ENCODE data around the gene TSHZ1. TPM values are rescaled to one million over a fixed set of nuclear protein-coding genes. Genes with fewer than 3 reads are reported as not detected.

TSHZ1 gene
- total RNA-seq, 1 donor from 2014 or later, result 4.8 TPM

DNA sequence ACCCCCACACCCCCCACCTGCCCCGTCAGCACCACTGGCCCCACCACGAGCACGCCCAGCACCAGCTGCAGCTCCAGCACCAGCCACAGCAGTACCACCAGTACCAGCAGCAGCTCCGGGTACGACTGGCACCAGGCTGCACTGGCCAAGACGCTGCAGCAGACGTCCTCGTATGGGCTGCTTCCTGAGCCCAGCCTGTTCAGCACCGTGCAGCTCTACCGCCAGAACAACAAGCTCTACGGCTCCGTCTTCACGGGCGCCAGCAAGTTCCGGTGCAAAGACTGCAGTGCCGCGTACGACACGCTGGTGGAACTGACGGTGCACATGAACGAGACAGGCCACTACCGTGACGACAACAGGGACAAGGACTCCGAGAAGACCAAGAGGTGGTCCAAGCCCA lies 75.3 kb downstream of the TSHZ1 start:
- Histone ChIP-seq H3K4me3 (ENCODE audit: low read depth, low read length) (no peak overlapping the region), H3K27me3 (ENCODE audit: control insufficient read depth, insufficient read depth, low read length) (no peaks in the 10 kb centered on the region), H3K36me3 (ENCODE audit: control insufficient read depth, insufficient read depth, low read length) (no peaks in the 10 kb centered on the region)
- DNase-seq (ENCODE audit: low read depth), result no peak
- TF ChIP-seq, protein P1, sequence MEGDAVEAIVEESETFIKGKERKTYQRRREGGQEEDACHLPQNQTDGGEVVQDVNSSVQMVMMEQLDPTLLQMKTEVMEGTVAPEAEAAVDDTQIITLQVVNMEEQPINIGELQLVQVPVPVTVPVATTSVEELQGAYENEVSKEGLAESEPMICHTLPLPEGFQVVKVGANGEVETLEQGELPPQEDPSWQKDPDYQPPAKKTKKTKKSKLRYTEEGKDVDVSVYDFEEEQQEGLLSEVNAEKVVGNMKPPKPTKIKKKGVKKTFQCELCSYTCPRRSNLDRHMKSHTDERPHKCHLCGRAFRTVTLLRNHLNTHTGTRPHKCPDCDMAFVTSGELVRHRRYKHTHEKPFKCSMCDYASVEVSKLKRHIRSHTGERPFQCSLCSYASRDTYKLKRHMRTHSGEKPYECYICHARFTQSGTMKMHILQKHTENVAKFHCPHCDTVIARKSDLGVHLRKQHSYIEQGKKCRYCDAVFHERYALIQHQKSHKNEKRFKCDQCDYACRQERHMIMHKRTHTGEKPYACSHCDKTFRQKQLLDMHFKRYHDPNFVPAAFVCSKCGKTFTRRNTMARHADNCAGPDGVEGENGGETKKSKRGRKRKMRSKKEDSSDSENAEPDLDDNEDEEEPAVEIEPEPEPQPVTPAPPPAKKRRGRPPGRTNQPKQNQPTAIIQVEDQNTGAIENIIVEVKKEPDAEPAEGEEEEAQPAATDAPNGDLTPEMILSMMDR (IDR thresholded peaks at IDR 0.05; ENCODE audit: insufficient read depth, low read length, poor library complexity, severe bottlenecking), result no peak

DNA sequence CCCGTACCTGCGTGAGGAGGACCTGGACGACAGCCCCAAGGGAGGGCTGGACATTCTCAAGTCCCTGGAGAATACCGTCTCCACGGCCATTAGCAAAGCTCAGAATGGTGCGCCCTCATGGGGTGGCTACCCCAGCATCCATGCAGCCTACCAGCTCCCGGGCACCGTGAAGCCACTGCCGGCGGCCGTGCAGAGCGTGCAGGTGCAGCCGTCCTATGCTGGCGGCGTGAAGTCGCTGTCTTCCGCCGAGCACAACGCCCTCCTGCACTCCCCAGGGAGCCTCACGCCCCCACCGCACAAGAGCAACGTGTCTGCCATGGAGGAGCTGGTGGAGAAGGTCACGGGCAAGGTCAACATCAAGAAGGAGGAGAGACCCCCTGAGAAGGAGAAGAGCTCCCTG lies 76.4 kb downstream of the TSHZ1 start:
- H3K4me3 ChIP-seq (ENCODE audit: low read depth, low read length), result no peak overlapping the region
- TF ChIP-seq, protein P1 (IDR thresholded peaks at IDR 0.05; ENCODE audit: insufficient read depth, low read length, poor library complexity, severe bottlenecking), result no peak
- no peaks in the 10 kb centered on the region for H3K27me3 ChIP-seq (ENCODE audit: control insufficient read depth, insufficient read depth, low read length)
- DNase-seq (ENCODE audit: low read depth), result no peak
- H3K36me3 ChIP-seq (ENCODE audit: control insufficient read depth, insufficient read depth, low read length), result no peaks in the 10 kb centered on the region

DNA sequence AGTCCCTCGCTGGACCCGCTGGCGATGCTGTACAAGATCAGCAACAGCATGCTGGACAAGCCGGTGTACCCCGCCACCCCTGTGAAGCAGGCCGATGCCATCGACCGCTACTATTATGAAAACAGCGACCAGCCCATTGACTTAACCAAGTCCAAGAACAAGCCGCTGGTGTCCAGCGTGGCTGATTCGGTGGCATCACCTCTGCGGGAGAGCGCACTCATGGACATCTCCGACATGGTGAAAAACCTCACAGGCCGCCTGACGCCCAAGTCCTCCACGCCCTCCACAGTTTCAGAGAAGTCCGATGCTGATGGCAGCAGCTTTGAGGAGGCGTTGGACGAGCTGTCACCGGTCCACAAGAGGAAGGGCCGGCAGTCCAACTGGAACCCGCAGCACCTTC lies 77.1 kb downstream of the TSHZ1 start:
- Histone ChIP-seq H3K36me3 (ENCODE audit: control insufficient read depth, insufficient read depth, low read length) (no peaks in the 10 kb centered on the region), H3K27me3 (ENCODE audit: control insufficient read depth, insufficient read depth, low read length) (no peaks in the 10 kb centered on the region), H3K4me3 (ENCODE audit: low read depth, low read length) (no peak overlapping the region)
- no peak for DNase-seq (ENCODE audit: low read depth)
- TF ChIP-seq, protein P1 (IDR thresholded peaks at IDR 0.05; ENCODE audit: insufficient read depth, low read length, poor library complexity, severe bottlenecking), result no peak

DNA sequence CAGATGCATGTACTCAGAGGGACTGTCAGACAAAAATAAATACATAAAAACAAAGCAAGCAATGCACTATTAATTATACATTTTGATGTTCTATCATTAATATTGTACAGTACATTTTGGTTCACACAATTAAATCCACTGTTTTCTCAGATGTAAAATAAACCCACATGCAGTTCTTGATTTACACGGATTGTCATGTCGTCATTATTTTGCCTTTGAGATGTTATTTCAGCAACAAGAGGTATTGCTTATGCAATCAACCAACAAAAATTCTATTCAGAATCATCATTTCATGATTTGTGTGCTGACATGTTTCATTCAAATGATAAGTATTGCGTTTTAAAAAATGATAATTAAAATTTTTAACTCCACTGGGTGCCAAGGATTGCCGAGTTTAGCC lies 79.2 kb downstream of the TSHZ1 start:
- no peak for DNase-seq (ENCODE audit: low read depth)
- Histone ChIP-seq H3K36me3 (ENCODE audit: control insufficient read depth, insufficient read depth, low read length) (no peaks in the 10 kb centered on the region), H3K4me3 (ENCODE audit: low read depth, low read length) (no peak overlapping the region), H3K27me3 (ENCODE audit: control insufficient read depth, insufficient read depth, low read length) (no peaks in the 10 kb centered on the region)
- TF ChIP-seq, protein P1 (IDR thresholded peaks at IDR 0.05; ENCODE audit: insufficient read depth, low read length, poor library complexity, severe bottlenecking), result no peak

DNA sequence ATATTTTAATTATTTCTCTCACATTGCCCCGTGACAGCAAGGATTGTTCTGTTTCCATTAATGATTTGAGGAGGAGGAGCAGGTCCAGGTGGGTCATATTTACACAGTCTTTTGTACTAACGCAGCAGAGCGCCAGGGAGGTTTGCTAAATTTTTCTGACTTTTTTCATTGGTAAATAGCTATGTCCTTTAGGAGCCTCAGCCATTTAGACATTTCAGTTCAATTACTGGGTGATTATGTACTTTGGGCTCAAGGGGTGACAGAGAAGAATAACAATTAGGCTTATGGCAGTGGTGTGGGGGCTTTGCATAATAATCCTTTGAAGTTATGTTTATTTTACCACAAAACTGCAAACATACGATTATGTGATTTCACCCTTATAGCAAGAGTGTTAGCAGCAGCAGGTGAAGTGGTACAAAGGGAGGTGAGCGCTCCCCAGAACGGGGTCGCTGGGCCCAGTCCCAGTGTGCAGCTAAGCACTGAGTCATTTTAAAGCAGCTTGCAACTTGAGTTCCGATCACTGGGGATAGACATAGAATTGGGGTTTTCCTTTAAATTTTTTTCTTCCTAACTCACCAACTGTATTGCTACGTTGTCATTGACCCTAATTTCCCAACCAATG lies 80.3 kb downstream of the TSHZ1 start:
- Histone ChIP-seq H3K27me3 (ENCODE audit: control insufficient read depth, insufficient read depth, low read length) (no peaks in the 10 kb centered on the region), H3K4me3 (ENCODE audit: low read depth, low read length) (no peak overlapping the region), H3K36me3 (ENCODE audit: control insufficient read depth, insufficient read depth, low read length) (no peaks in the 10 kb centered on the region)
- DNase-seq (ENCODE audit: low read depth), result no peak
- TF ChIP-seq, protein P1 (IDR thresholded peaks at IDR 0.05; ENCODE audit: insufficient read depth, low read length, poor library complexity, severe bottlenecking), result no peak

DNA sequence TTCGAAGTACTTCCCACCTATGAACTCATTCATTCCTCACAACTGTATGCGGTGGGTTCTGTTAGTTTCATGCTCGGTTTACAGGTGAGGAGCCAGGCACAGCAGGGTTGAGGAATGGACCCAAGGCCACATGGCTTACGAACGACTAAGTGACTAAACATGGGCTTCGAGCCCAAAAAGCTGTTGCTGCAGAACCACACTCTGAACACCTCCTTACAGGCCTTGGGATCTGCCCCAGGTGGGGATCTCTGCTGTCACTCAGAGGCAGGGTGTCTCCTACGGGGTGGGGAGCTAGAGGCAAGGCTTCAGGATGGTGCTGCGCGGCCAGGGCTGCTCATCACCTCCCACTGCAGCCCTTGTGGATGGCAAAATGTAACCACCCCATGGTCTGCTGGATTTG lies 80.9 kb downstream of the TSHZ1 start:
- Histone ChIP-seq H3K36me3 (ENCODE audit: control insufficient read depth, insufficient read depth, low read length) (no peaks in the 10 kb centered on the region), H3K27me3 (ENCODE audit: control insufficient read depth, insufficient read depth, low read length) (no peaks in the 10 kb centered on the region), H3K4me3 (ENCODE audit: low read depth, low read length) (no peak overlapping the region)
- DNase-seq (ENCODE audit: low read depth), result no peak
- TF ChIP-seq, protein P1 (IDR thresholded peaks at IDR 0.05; ENCODE audit: insufficient read depth, low read length, poor library complexity, severe bottlenecking), result no peak

All from kidney epithelial cell (primary cell).